ENCODE measurements around the gene EXT2. TPM values are rescaled to one million over a fixed set of nuclear protein-coding genes. Genes with fewer than 3 reads are reported as not detected.

EXT2 gene
- total and polyA plus RNA-seq, 2 of the 13 experiments (the other 11 are each of a cell fraction or from before 2014, with no cell fraction given) = 61.5 to 68.7 TPM

- intact Hi-C loops (cut with micrococcal nuclease; ENCODE audit: unreplicated experiment) = no loop called here
- Histone ChIP-seq H3K27me3 (ENCODE audit: control insufficient read depth in 1 of 2, insufficient read depth in 2 of 2, low read length in 2 of 2) (no peaks in the 10 kb centered on the region), H3K4me1 (ENCODE audit: insufficient read depth, low read length) (no peaks in the 10 kb centered on the region), H2AFZ (ENCODE audit: low read length) (no peak overlapping the region), H3K79me2 (ENCODE audit: insufficient read depth, low read length) (no peaks in the 10 kb centered on the region), H3K27ac (ENCODE audit: extremely low read length, insufficient read depth, low read length) (no peak overlapping the region), H3K4me2 (ENCODE audit: low read depth, low read length) (no peak overlapping the region), H3K9ac (ENCODE audit: insufficient read depth, low read depth, low read length) (no peak overlapping the region), H3K36me3 (replicated peaks in 1 of 2; ENCODE audit: control insufficient read depth in 1 of 2, insufficient read depth in 2 of 2, low read length in 2 of 2) (no peaks in the 10 kb centered on the region), H3K4me3 (replicated peaks in 1 of 3; ENCODE audit: insufficient read depth in 1 of 3, low read depth in 2 of 3, low read length in 3 of 3) (no peak overlapping the region), H3K9me3 (ENCODE audit: low read length) (no peaks in the 10 kb centered on the region), H4K20me1 (ENCODE audit: insufficient read depth, low read length) (no peaks in the 10 kb centered on the region)
- ChIA-PET POLR2A (no interaction called here), CTCF (ENCODE audit: low intra/inter-chr PET ratio, low total read pairs) (no interaction called here)
- no TSS peak for BruUV-seq (replicated peaks)
- DNase-seq (ENCODE audit: low spot score) (no peak), FAIRE-seq (no peak), ATAC-seq (no peak)
- 15% methylated on average over 4 of the region's 4 CpGs for WGBS (ENCODE audit: low lambda C conversion rate)
- TF ChIP-seq MTA3 (CRISPR knock-in tag; IDR thresholded peaks at IDR 0.05) (no peak), FLYWCH1 (CRISPR knock-in tag; IDR thresholded peaks at IDR 0.05) (no peak), ZNF597 (CRISPR knock-in tag; IDR thresholded peaks at IDR 0.05) (no peak), ZNF142 (CRISPR knock-in tag; IDR thresholded peaks at IDR 0.05) (no peak), HIC2 (CRISPR knock-in tag; IDR thresholded peaks at IDR 0.05; ENCODE audit: low read depth) (no peak), SMAD9 (CRISPR knock-in tag; IDR thresholded peaks at IDR 0.05) (no peak), ATAD3A (CRISPR knock-in tag; IDR thresholded peaks at IDR 0.05) (no peak), TBP (CRISPR knock-in tag; IDR thresholded peaks at IDR 0.05) (no peak), ZNF772 (CRISPR knock-in tag; IDR thresholded peaks at IDR 0.05) (no peak), CEBPB (IDR thresholded peaks at IDR 0.05; ENCODE audit: borderline replicate concordance, low read depth, low read length) (no peak), ZSCAN12 (CRISPR knock-in tag; IDR thresholded peaks at IDR 0.05) (no peak)
- in situ Hi-C loops (cut with HindIII; ENCODE audit: extremely low pct_ligation_motif_present, low pct_unique_long_range_greater_than_20kb) = no loop called here
These were observed 6.6 kb upstream of the EXT2 start for GRCh38 chr11:44088871-44089270.
